HG03439 (cell line): ENCODE measurements around the gene ALPL.
"Not testable (repeated sequence)": the region's sequence is repeated elsewhere in the genome, so short reads cannot be mapped to it uniquely, and the experiment has no call there.

Source experiments
- ATAC-seq: cut with Tn5 transposase; IDR thresholded peaks from one replicate; pipeline ENCODE4 v1.9.1; 2021; ENCODE audit warnings: mild to moderate bottlenecking, moderate library complexity; ENCODE audit not compliant: unreplicated experiment

Gene ALPL

DNA sequence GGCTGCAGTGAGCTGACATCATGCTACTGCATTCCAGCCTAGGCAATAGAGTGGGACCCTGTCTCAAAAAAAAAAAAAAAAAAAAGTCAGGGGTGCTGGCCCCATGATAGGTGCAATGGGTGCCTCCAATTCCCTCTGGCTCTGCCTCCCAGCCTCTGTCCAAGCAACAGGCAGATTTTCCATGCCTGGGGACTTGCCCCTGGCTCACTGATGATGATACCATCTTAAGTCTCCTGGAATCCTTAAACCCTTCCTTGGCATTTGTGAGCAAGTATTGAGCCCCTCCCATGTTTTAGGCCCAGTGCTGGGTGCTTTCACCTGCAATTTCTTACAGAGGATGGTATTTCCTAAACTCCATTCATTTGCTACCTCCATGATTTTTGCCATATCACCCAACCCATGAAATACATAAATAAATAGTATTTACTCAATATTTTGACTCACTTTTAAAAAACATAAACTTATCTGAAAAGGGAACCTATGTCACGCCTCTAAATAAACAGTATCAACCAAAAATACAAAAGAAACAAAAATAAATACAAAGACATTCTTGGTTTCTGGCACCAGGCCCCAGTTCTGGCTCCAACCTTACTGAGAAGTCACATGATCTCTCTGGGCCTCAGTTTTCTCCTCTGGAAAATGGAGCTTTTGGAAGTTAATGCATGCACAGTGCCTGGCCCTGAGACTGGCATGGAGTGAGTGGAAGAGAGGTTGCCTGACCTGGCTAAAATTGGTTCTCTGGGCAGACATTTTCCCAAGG, 1.5 kb upstream of the ALPL start:
- ATAC-seq: no peak

DNA sequence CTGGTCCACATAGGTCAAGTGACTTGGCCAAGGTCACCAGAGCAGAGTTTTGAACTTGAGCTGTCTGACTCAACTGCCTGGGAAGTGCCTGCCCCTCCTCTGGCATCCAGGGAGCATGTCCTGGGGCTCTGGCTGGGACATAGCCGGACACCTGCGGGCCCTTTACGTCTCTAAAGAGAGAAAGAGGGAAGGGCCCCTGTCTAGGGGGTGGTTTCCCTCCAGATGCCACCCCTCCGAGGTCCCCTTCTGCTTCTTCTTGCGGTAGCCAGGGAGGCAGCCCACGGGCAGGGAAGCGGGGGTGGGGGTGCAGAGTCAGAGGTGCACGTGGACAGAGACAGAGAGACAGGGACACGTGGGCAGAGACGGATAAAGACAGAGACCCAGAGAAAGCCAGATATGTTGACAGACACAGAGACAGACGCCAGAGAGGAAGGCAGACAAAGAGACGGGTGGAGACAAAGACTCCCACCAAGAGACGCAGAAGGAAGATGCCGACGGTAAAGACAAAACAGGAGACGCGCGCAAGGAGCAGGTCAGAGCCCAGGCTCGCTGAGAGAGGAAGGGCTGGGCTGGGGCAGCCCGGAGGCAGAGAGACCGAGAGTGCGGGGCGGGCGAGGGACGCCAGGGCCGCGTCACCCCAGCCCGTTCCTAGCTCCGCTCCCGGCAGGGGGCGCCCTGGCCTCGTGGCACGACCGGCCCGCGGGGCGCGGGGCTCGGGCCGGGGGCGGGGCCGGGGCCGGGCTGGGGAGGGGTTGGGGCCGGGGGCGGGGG, 458 bp upstream of the ALPL start:
- no peak for ATAC-seq

DNA sequence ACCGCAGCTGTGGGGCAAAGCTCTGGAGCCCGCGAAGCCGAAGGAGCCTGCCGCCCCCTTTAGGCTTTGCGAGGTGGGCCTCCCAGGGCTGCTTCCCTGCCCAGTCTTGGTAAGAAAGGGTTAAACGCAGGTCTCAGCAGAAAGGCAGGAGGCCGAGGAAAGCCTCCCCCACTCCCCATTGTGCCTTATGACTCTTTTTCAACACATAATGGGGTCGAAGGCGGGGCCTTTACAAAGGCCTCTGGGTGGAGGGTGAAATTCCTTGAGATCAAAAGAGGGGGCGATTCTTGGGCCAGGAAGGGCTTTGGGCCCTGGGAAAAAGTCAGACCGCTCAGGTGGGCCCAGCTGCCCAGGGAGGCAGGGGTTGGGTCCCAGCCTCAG, 880 bp downstream of the ALPL start:
- no peak for ATAC-seq

DNA sequence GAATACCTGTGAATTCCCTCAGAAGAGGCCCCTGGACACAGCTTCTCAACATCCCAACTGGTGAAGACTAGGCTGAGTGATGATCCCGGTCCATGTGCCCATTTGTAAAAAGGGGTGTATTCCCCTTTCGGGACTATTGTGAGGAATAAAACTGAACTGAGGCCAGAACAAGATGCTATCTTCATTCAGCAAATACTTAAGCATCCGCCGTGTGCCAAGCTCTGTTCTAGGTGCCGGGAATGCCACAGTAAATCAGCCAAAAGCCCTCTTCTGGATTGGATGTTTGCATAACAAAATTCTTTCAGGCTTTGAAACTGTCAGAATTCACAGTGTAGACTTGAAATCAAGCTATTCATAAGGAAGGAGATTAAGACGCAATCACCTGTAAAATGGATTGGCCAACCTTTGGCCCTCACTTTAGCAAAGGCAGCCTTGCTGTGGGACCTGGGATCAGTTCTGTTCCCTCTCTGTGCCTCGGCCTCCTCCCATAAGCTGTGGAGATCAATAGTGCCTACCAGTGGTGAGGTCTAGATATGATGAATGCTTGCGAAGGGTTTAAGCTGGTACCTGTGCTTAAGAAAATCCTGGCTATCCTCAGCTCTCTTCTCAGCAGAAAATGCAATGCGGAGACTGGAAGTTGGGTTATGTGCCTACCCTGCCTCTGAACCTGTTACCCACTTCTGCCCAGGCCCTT, 1.8 kb downstream of the ALPL start:
- no peak for ATAC-seq

DNA sequence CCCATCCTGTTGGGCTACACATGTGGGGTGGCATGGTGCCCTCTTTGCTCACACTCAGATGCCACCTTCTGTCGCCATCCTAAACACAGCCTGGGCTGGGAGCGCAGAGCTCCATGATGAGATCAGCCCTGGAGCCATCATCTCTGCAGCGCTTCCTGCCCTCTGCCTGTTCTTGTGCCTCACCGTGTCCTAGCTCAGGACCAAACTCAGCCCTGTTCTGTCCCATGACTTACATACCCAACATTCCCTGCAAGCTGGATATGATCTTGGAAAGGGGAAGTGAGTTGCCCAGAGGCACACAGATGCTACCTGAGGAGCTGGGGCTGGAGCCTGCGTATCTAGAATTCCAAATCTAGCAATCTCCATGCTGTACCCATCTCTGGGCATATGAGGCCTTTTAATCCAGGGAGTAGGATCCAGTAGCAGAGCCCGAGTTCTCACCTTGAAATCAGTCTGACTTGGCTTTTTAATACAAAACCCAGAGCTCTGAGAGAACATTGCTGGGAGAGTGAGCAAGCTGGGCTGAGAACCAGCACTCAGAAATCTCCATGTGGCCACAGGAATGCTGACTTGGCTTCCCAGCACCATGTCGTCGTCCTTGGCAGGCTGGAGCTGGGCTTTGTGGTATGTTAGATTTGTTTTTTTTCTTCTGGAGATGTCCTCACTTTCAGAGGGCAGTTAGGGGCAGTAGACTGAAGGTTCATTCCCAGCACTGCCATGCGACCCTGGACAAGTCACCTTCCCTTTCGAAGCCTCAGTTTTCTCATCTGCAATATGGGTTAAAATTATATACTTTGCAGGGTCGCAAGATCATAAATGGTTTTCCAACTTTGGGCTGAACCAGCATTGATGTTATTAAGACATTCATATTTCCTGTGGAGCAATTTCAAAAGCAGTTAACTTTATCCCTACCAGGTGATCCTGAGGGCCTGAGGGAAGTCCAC, 2.6 kb downstream of the ALPL start:
- no peak for ATAC-seq

DNA sequence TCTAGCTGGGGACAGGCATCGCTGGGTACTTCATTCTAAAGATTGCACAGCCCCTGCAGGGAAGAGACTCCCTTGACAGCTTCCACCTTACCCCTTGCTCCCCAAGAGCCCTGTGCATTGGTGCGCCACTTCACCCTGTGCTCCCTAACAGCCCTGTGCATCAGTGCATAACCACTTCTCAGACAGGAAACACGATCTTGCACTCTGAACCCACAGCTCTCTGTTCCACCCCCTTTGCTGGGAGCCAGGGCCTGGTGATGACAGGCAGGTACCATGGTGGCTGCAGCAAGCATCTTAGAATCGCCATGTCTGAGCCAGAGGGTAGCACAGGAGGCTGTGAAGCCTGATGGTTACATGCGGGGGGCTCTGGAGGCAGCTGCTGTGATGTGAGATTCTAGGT, 5.0 kb downstream of the ALPL start:
- ATAC-seq: no peak

DNA sequence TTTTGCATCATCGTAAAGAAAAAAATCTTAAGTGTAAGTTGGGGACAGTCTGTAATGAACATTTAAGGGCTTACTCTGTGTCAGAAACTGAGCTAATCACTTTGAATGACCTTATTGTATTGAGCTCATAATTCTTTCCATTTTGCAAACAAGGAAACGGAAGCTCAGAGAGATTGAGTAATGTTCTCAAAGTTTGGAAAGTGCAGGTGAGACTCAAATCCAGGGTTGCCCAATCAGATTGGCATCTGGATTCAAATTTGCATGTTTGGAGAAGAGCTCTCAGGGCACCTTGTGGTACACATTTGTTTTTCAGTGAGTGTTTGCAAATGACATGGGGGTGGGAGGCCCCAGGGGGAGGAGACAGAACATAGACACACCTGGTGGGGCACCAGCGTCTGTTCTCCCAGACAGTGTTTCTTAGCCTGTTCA, 8.0 kb downstream of the ALPL start:
- ATAC-seq: no peak

DNA sequence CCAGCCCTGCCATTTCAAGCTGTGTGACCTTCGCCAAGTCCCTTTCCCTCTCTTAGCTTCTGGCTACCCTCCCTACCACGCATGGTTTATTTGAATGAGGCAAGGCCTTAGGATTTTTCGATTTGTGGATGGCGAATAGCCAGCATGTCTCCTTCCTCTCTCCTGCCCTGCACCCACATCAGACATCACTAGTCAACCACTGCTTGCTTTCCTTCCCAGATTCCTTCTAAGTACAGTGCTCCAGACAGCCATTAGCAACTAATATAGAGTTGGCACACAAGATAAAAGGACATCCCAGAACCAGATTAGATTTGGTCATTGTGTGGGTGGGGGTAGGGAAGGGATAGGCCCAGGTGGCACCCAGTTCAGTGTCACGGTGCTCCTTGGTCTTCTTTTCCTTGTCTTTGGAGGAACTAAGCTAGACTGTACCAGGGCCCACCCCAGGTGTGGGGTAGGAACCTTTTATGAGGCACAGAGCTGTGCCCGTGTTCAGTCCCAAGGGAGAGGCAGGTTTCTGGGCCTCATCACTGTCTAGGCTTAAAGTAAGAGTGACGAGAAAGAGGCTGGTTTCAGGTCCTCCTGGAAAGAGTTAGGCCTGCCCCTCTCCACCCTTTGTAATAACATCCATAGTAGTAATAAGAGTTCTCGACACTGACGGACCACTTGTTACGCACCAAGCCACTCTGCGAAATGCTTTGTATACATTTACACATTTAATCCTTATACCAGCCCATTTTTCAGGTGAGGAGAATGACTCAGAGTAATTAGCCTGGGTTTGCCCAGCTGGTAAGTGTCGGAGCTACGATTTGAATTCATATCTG, 8.6 kb downstream of the ALPL start:
- no peak for ATAC-seq

DNA sequence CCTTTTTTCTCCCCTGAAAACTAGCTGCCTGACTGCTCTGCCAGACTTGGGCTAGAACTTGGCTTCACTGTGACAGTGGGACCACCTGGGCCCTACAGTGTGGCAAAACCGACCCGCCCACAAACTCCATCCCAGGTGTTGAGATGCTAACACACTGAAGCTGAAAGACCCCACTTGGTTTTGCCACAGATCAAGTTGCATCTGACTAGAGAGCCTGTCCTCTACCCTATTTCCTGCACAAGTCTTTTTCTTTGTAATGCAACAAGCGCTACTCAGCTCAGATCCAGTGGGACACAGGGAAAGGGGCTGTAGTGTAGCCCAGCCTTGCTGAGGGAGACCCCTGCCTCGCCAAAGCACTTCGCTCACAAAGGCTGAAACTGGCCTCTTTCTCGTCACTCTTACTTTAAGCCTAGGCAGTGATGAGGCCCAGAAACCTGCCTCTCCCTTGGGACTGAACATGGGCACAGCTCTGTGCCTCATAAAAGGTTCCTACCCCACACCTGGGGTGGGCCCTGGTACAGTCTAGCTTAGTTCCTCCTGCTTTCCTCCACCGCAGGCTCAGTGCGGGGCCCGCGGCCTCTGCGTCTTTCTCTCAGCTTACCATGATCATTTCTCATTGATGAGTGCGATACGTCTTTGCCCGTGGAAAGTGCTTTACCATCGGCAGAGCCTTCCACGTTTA, 9.7 kb downstream of the ALPL start:
- no peak for ATAC-seq

DNA sequence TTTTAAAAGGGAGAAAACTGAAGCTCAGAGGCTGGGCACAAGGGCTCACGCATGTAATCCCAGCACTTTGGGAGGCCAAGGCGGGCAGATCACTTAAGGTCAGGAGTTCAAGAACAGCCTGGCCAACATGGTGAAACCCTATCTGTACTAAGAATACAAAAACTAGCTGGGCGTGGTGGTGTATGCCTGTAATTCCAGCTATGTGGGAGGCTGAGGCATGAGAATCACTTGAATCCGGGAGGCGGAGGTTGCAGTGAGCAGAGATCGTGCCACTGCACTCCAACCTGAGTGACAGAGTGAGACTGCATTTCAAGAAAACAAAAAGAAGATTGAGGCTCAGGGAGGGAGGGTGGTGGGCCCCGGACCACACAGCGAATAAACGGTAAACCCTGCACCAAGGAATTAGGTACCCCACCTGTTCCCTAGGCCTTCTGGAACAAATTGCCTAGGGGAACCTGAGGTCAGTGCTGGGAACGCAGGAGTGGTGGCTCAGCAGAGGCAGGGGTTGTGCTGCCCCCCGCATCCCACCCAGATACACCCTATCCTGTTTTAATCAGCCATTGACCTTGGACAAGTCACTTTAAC, 10.4 kb downstream of the ALPL start:
- not testable (repeated sequence) for ATAC-seq

DNA sequence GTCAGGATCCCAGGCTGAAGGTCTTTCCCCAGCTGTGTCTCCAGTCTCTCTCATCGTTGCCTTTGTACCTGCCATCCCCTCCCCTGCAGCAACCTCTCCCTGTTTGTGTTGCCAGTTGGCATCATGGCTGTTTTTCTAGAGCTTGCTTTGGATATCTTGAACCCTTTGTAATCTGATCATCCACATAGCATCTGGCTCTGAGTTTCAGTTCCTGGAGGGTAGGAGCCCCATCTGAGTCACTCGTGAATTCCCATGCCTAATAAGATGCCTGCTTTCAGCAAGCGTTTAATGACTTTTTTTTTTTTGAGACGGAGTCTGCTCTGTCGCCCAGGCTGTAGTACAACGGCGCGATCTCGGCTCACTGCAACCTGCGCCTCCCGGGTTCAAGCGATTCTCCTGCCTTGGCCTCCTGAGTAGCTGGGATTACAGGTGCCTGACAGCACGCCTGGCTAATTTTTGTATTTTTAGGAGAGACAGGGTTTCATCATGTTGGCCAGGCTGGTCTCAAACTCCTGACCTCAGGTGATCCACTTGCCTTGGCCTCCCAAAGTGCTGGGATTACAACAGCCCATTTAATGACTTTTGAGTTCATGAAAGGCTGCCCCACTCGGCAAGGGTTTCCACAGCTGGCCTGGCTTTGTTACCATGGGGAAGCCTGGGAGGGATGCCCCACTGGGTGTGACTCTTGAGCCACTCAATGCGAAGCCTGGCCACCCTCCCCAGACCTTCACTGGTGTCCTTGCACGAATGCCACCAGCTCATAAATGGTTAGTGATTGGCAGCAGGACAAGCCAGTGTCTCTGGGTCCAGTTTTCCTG, 11.9 kb downstream of the ALPL start:
- ATAC-seq: no peak

DNA sequence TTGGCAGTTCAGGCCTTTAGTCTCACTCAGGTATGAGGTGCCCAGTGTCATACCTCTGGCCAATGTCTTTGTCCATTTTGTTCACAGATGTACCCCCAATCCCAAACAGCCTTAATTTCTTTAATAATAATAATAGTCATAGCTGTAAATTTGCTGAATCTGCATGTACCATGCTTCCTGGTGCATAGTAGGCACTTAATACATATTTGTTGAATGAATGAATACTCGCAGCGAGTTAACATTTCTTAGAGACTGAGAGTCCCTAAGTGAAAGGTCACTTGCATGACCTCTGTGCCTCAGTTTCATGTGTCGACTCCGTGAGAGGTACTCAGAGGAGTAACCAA, 12.5 kb downstream of the ALPL start:
- ATAC-seq: no peak

DNA sequence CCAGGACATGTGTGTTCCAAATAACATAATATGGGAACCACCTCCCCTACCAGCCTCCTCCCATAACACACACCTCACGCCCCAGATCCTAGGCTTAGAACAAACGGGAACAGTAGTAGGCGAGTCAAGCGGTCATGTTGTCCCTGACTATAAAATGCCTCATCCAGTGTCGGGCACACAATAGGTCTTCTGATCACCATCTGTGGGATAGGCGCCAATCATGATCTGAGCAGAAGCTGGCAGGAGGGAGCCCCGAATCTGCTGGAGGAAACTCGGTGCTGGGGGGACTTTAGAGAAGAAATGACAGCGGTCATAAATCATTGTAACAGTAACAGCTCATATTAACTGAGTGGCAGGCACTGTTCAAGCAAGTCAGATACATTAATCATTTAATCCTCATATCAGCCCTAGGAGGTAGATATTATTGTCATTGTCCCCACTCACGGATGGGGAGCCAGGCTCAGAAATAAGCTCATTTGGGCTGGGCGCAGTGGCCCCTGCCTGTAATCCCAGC, 13.4 kb downstream of the ALPL start:
- ATAC-seq: no peak

DNA sequence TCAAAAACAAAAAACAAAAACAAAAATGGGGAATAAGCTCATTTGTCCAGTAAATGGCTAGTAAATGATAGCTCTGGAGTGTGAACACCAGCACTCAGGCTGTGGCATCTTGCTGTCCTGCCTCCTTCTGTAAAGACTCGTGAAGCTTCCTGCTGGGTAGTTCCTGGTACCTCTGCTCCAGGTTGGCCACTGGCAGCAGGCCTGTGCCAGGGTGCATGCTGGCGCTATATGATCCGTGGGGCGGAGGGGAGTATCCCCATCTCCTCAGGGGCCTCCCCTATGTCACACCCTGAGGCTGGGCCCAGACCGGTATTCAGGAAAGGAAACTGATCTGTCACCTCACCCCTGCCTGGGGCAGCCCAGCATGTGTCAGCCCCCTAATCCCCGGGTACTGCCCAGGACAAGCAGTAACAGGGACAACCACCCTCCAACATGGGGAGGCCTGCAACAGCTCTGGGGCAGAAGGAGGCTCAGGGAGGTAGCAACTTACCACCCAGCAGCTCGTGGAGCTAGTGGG, 14.1 kb downstream of the ALPL start:
- ATAC-seq: no peak

DNA sequence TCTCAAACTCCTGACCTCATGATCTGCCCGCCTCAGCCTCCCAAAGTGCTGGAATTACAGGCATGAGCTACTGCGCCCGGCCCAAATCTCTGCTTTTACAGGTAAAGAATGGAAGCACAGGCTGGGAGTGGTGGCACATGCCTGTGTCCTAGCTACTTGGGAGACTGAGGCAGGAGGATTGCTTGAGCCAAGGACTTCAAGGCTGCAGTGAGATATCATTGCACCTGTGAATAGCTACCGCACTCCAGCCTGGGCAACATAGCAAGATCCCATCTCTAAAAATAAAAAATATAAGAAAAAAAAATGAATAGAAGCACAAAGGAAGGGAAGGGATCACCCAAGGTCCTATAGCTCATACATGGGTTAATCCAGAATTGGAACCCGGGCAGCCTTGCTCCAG, 15.0 kb downstream of the ALPL start:
- ATAC-seq: no peak

DNA sequence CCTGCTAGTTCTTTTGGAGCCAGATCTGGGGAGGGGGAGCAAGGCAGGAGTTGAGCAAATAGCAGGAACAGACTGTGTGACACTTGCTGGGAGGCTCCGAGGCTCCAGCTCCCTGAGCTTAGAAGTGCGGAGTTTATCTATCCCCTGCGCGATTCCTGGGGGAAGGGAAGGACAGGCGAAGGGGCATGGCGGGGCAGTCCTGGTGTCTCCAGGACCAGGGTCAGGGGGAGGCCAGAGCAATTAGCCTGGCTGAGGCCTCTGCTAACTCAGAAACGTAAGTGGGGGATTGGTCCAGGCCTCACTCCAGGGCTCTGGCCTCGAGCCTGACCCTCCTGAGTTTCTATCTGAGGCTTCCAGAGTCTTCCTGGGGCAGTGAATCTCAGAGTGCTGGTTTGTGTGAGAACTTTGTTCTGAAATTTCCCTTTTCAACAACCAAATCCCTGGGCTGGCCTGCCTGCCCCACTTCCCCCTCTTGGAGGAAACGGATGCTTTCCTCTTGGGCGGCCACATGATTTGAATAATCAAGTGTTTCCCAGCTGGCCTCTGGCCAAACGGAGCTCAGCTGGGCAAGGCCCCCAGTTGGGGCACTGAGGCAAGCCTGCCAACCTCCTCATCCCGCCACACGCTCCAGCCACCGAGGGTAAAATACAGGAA, 15.6 kb downstream of the ALPL start:
- ATAC-seq: no peak

DNA sequence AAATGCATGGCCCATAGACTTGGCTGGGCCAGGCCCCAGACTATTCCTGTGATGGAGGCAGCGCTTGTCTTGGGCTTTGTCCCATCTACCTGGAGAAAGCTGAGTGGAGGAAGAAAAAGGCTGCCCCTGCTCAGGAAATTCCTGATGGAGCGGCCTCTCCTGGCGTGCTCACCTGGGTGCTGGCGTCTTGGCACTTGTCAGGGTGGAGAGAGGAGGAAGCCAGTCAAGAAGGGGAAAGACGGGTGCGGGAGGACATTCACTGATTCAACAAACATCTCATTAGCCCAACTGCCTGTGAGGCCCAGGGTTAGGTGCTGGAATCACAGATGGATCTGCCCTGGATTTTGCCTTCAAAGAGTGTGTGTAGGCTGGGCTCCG, 16.1 kb downstream of the ALPL start:
- no peak for ATAC-seq
